ENCODE measurements around the gene TBX10.
A peak's percentile ranks its signal among the peaks of the same experiment; 100 is the strongest.
"Not testable (repeated sequence)": the region's sequence is repeated elsewhere in the genome, so short reads cannot be mapped to it uniquely, and the experiment has no call there.

TBX10 gene

DNA sequence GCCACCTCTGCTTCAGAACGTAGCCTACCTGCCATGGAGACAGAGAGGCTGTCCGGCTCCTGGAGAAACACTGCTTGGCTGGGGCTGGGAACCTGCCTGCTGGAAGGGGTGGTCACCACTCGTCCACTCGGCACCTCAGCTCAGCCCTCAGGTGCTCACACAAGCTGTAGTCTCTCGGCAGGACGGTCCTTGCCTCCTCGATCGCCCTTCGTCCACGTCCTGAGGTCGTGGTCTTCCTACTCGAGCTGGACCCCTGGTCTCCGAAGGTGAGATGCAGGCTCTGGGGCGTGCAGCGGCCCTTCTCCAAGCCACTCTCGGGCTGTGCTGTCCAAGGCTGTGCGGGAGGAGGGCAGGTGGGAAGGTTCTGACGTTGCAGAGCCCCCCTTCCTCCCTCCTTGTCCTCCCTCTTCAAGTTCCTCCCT is at the start of gene TBX10:
Gene TBX10, minus strand, starts transcription at position 326 of the 422 bp plus-strand sequence. Its CDS starts 291 bp downstream, at position 35.
- DNase-seq, result no peak

DNA sequence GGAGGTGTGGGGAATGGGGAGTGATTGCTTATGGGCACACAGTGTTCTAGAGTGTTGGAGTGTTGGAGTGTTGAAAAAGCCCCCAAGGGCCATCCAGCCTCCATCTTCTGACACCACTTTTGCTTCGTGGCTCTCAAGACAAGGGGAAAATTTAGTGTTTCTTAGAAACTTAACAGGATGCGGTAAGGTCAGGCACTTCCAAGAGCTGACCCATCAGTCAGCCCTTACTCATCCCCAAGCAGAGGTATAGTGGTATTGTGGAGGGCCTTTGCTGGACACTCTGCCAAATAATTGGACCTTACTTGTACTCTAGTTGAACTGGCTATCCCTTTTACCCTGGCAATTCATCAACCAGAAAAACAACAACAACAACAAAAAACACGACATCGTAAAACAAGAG is 49.6 kb upstream of the TBX10 start:
- no peak for DNase-seq

DNA sequence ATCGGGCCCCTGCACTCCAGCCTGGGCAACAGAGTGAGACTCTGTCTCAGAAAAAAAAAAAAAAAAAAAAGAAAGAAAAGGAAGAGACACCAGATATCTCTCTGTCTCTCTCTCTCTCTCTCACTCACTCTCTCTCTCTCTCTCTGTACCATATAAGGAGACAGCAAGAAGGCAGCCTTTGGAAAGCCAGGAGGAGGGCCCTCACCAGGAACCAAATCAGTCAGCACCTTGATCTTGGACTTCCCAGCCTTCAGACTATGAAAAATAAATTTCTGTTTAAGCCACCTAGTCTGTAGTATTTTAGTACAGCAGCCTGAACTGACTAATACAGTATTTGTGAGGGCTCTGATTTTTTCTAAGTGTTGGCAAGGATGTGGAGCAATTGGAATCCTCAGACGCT is 48.4 kb upstream of the TBX10 start:
- no peak for DNase-seq

DNA sequence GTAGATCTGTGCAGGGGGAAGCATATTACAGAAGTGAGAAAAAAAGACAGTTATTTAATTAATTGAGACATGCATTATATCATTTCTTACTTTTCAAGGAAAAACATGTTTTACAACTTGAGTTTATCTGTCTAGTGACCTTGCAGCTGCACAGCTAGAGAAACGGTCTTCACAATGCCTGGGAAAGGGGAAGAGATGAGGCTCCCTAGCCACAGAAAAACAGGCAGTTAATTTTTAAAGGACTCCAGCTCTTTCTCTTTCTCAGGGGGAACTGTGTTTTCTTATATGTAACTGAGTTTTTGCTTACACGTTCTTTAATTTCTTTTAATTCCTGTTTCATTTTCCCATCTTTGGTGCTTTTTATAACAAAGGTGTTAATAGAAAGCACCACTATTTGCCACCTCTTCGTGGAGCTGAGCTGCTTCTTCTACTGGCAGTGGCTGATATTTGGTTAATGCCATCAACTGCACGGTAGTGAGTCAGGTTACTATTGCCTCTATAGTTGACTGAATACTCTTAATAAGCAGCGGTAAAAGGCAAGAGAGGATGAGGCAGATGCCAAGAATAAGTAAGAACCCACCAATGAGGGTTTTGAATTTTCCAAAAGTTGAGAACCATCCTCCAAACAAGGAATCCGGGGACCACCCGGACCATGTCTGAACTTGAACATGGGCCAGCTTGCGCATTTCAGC is 46.2 kb upstream of the TBX10 start:
- not testable (repeated sequence) for DNase-seq

DNA sequence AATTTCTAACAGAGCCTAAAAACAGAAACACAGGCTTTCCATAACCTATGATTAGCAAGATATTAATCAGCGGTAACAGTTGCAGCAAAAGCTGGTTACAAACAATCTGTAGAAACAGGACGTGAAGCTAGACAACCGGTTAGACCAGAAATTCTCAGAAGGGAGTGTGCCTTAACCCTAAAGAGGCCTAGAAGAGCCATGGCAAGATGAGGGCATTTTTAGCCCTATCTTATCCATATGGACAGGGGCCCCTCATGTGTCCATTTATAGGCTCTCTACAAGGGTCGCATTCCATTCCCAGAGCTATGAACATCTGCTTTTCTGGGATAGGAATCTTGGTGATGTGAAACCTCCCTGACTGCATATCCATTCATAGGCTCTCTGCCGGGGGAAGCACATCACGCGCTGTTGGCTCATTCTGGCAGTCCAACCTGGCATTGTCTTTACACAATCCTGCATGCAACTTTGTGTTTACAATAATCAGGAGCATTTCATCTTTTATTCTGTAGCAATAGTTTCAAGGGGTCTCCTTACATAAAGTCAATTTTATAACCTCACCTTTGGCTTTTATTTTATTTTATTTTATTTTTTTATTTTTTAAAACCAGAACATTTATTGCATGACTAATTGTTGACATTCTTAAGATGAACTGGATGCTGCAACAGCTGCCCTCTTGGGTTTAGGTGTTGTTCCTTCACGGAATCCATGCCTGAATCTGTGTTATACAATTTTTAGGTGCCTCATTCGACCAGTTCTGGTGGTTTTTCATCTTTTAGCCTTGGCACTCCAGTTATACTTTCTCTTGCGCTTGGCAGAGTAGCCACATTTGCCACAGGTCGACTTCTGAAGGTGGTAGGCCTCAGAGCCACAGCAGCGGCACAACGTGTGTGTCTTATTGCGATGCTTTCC is 42.8 kb upstream of the TBX10 start:
- peak in 2 of 3 experiments; percentile 66 to 83 for DNase-seq

DNA sequence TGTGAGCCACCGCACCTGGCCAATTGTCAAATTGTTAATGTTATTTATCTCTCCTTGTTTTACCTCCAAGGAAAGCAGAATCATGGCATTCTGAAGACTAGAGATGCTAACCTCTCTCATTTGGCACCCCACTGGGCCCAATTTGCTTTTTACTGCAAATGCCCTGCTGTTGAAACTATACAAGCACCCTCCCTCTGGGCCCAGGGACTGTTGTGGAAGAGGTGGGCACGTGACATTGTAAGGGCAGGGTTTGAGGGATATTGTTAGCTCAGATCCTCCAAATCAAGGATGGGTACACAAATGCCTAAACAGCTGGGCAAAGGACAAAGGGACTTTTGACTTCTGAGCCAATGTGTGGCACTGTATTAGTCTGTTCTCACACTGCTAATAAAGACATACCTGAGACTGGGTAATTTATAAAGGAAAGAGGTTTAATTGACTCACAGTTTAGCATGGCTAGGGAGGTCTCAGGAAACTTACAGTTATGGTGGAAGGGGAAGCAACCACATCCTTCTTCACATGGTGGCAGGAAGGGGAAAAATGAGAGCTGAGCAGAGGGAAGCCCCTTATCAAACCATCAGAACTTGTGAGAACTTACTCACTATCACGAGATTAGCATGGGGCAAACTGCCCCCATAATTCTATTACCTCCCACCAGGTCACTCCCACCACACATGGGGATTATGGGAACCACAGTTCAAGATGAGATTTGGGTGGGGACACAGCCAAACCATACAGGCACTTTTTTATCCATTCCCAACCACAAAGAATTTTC is 41.3 kb upstream of the TBX10 start:
- peak in 2 of 3 experiments; percentile 39 to 54 for DNase-seq

DNA sequence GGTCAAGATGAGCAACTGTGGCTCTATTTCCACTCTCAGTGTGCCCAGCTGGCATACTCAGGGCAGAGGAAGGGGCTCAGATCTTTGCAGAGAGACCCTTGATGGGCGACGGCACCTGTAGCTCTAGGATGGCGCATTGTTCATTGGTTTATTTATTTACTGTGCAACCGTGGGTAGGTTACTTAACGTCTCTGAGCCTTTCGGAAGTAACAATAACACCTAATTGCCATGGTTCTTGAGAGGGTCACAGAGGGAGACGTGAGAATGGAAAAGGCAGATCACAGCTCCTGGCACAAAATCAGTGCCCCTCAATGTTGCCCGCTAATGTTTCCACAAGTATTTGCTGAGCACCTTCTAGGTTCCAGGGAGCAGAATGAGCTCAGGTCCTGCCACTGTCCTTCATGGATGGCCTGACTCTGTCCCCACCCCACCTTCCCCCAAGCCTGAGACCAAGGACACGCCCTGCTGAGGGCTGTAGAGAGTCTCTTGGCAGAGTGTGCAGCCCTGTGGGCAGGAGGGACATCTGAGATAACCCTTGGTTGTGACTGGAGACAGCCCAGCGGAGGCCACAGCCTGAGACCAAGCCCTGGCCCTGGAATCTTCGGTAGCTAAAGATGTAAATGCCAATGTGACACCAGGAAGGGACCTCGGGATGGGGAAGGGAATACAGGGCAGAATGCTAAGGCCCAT is 35.6 kb upstream of the TBX10 start:
- no peak for DNase-seq

DNA sequence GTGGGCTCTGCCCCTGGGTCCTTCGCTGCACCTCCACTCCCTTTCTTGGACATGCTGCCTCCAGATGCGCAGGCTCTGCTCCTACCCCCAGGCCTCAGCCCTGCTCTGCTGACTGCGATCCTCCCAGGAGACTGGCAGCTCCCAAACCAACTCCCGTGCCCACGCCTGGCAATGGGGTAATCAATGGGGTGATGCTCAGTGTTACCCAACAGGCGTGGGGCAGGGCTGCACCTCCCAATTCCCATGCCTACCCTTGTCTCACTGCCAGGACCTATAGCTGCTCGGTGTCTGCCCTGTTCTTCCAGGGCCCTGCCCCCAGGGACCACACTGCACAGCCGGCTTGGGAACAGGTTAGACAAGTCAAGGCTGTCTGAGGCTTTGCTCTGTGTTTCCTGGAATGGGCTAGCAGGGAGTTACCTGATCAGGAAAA is 34.9 kb upstream of the TBX10 start, which contains the start of gene ALDH3B2:
Gene ALDH3B2, minus strand, starts transcription at position 182 of the 430 bp plus-strand sequence. CDS start 7,688 bp downstream, outside the sequence.
- DNase-seq, result peak in 2 of 3 experiments; percentile 55 to 70

DNA sequence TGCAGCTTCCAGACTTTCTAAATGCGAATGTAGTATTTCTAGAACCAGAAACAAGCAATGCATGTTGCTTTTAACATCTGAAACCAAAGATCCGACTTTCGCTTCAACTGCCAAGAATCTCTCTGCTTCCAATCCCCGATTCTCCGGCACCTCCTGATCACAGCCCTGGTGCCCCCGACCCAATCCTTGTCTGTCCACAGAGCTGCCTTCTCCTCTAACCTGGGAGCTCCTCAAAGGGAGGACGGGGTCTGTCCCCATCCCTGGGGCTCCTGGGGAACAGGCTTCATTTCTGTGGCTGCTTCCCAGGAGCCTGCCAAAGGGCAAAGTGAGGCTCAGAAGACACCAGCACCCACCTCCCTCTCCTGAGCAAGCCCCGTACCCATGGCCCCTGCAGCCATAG is 34.3 kb upstream of the TBX10 start:
- DNase-seq, result no peak

DNA sequence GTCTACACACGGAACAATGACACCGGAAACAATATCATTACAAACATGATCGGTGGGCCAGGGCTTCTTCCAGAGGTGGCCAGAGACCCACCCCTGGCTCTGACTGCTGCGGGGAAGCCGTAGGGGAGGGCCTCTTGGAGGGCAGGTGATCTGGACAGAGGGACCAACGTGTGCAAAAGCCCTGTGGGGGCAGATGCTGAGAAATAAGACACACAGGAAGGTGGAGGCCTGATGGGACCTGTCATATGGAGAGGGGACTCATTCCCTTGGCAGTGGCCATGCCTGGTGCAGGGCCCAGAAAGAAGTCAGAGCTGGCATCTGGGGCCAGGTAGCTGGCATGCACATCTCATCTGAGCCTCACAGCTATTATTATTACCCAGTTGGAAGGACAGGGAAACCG is 33.8 kb upstream of the TBX10 start:
- DNase-seq, result no peak

DNA sequence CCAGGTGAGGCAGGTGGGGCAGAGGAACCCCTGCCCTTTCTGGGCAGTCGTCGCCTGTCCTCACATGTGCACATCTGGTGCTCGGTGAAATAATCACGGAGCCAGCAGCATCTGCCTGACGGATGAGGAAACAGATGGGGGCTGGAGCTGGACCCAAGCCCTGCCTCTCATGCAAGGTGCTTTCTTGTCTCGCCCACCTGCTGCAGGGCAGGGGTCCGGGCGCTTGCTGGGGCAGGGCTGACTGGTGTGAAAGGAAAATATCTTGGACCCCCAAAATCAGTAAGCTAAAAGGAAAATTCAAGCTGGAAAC is 31.6 kb upstream of the TBX10 start:
- no peak for DNase-seq

DNA sequence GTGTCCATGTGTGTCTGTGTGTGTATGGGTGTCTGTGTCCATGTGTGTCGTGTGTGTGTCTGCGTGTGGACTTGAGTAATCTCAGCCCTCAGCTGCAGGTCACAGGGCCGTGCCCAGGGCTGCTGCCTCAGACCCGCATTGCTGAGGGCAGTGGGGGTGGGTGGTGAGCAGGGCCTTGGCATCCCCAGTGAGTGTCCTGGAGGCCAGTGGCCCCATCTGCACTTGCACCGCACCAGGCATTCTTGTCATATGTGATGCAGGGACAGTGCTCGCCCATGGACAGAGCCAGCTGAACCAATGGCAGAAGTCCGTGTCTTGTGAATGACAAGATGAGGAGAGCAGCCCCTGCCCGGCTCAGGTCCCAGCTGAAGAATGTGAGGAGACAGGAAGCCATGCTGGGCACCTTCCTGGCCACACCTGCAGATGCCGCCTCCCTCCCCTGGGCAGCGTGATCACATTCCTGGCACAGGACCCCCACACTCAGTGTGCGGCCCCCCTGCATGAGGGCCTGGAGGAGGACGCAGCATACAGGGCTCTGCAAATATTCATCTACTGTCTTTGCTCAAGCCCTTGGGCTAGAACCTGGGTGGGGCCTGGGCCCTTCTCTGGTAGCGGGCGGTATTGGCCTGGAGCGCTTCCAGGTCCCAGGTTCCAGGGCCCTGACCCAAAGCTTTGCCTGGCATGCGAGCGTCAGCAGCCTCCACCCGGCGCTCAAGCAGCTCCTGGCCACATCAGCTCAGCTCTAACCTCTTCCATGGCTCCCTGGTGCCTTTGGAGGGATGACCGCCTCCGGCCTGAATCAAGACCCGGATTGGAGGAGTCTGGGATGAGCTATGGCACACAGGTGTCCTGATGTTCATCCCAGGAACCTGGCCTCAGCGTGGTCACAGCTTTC is 31.0 kb upstream of the TBX10 start:
- DNase-seq, result no peak

DNA sequence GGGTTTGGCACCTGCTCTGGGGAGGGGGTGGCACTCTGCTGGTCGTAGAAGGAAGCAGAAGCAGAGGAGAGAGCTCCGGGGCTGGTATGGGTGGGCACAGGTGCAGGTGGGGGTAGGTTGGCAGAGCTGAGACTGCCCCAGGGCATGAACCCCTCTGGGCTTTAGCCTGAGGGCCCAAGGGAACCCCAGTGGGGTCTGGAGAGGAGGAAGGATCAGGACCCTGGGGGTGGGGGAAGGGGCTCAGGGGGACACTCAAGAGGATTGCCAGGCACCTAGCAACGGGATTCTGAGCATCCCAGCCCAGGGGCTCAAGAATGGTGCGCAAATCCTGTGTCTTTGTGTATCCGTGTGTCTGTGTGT is 28.6 kb upstream of the TBX10 start:
- no peak for DNase-seq

DNA sequence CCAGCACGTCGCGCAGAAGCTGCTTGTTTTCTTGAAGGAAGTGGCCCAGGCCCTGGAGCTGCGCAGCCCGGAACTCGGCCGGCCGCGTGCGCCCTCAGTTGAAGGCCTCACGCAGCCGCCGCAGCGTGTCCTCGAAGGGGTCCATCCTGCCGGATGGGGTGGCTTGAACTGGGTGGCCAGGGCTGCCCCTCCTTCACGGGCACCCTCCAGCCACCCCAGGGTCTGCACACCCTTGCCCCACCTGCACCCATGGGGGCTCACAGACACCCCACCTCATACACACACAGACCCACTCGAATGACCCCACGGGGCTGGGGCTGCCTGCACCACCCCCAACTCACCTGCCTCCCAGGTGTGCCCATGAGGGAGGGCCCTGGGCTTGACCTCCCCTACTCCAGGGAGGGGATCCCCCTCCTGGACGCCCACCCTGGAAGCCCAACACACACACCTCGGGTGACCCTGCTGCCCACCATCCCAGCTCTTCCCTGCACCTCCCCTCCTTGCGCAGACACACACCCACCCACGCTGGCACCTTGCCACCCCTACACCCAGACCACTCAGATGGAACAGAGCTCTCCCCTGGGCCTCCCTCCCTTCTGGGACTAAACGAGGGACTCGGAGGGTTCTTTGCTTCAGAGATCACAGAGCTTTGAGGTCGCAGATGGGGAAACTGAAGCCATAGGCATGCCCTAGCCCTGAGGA is 28.1 kb upstream of the TBX10 start:
- DNase-seq, result no peak

DNA sequence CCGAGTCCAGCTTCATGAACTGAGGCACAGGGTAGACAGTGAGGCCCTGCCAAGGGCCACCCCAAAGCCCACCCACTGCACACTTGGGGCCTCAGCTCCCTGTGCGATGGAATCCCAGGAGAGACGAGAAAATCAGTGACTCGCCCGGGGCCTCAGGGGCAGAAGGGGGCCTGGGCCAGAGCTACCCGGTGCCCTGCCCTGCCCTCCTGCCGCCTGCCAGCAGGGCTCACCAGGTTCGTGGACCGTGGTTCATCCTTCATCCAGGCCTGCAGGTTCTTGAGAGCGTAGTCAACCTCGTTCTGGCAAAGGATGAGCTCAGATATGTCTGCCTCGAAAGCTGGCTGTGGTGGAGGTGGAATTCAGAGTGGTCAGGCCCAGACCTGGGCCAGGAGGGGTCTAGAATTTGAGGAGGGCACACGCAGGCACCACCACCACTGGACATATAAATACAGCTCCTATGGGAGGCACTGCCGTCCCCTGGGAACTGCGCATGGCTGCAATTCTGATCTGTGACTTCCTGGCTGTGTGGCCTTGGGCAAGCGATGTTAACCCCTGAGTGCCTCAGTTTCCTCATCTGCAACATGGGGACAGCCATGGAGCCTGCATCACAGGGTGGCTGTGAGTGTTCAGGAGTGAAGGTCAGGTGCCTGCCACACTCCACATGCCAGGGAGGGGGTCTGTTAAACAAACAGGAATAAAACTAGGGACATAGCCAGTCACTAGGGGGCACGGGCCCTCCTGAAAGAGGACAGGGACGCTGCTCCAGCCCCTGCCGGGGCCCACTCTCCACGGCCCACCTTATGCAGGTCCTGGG is 27.3 kb upstream of the TBX10 start:
- DNase-seq, result no peak

DNA sequence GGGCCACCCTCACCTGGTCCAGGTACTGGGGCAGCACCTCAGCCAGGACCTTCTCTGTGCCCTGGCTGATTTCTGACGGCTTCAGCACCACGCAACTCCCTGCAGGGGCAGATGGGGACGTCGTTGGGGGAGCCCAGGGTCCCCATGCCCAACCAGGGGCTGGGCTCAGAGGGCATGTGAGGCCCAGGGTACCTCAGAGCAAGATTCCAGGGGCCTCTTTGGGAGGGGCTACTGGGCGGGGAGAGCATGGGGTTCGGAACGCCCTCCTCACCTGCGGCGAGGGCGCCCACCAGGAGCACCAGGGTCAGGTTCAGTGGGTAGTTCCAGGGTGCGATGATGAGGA is 26.7 kb upstream of the TBX10 start:
- DNase-seq, result no peak

DNA sequence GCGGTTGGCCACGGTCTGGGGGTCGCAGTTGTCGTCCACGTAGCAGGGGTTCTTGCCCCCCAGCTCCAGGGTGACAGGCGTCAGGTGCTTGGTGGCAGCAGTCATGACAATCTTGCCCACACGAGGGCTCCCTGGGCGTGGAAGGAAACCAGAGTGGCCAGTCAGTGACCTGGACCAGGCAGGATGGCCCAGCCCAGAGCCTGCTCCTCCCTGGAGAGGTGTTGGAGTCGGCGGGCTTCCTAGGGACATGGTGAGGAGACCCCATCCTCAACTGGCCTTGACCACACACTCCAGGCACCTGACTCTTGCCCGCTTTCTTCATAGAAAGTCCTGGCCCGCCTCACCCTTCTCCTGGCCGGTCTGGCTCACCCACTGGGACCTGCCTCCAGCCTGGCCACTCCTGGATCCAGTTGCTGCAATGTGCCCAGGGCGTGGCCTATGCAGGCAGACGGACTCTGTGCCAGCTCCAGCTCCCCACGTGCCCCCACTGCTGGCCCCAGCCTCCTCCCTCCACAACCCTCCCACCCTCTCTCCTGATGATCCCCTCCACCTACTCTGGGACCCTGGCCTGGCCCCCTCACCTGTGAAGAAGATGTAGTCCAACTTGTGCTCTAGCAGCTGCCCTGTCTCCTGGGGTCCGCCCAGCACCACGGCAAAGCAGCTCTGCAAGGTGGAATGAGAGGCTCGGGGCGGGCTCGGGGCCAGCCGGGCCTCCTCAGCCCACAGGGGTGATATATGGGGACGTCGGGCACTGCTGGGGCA is 26.2 kb upstream of the TBX10 start:
- DNase-seq, result peak in 1 of 3 experiments; percentile 19

DNA sequence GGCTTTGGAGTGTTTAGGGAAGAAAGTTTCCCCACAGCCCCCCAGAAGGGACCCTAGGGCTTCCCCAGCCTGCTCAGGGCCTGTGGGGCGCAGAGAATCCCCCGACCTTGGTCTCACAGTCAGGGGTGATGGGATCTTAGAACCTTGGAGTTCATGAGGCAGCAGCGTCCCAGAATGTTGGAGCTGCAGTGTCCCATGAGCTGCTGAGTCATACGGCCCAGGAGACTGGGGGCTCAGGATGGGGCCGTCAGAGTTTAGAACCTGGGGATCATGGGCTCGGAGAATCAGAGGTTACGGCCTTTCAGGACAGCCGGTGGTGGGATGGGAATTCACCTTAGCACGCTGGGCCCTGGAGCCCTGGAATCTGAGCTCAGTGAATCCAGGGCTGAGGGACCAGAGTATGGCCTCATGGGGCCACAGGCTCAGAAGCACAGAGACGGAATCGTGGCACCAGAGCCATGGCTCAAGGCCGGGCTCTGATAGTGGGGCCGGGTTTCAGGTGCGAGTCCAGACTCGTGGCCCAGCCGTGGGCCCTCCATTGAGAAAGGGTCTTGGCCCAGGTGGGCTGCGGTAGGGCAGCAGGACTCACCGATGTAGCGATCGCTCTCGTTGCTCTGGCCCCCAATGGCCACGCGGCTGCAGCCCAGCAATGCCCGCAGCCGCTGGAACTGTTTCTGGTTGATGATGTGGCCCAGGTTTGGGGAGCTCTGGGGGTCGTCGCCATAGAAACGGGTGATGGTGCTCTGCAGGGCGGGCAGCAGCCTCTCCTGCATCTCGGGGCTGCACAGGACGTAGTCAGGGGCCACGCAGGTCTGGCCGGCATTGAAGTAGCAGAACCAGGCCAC is 25.4 kb upstream of the TBX10 start:
- DNase-seq, result no peak

DNA sequence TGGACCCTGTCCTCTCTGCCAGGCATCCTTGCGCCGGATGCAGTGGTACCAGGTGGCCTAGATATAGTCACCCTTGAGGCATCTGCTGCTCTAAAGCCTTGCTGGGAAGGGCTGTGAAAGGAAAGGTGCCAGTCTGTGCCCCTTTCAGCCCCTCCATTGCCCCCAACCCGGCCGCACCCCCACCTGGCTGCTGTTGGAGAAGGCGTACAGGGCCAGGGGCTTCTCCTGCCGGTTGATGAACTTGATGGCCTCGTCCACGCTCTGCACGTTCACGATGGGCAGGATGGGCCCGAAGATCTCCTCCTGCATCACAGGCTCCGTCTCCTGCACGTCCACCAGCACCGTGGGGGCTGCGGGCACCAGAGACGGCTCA is 24.6 kb upstream of the TBX10 start:
- no peak for DNase-seq

Data from NCI-H1417 (cell line).